ENCODE results near the gene ASCC3. TPM values are rescaled to one million over a fixed set of nuclear protein-coding genes. Genes with fewer than 3 reads are reported as not detected.

Gene ASCC3
- total RNA-seq, 6 experiments from 2014 or later = 96.1 to 101 (median 97.8) TPM

- peaks cover 50% of the 10 kb centered on the region for H3K4me1 Mint-ChIP-seq (ENCODE audit: low read depth)
- no peak overlapping the region for H3K27ac Mint-ChIP-seq
- H3K36me3 Mint-ChIP-seq (ENCODE audit: low read depth) = no peaks in the 10 kb centered on the region
- no peak for TF ChIP-seq CTCF (IDR thresholded peaks at IDR 0.05)
- no peaks in the 10 kb centered on the region for H3K9me3 Mint-ChIP-seq
- H3K4me3 Mint-ChIP-seq = no peak overlapping the region
- H3K27me3 Mint-ChIP-seq (ENCODE audit: insufficient read depth) = peaks cover 4% of the 10 kb centered on the region; the same call in 1 of the 2 replicates
- DNase-seq = no peak
Measured at GRCh38 chr6:100469101-100469859, 411.8 kb downstream of the ASCC3 start.

GRCh38 chr6:100468016-100468622 is 413.0 kb downstream of the ASCC3 start:
- Mint-ChIP-seq H3K9me3 (no peaks in the 10 kb centered on the region), H3K4me3 (no peak overlapping the region), H3K27me3 (ENCODE audit: insufficient read depth) (0 out of 2 replicates have a peak, but pooled peaks cover 2% of the 10 kb centered on the region), H3K36me3 (ENCODE audit: low read depth) (peaks cover 9% of the 10 kb centered on the region), H3K27ac (no peak overlapping the region), H3K4me1 (ENCODE audit: low read depth) (peaks cover 41% of the 10 kb centered on the region)
- TF ChIP-seq CTCF (IDR thresholded peaks at IDR 0.05) = no peak
- no peak for DNase-seq

GRCh38 chr6:100467129-100468015 is 413.8 kb downstream of the ASCC3 start:
- no peaks in the 10 kb centered on the region for H3K9me3 Mint-ChIP-seq
- no peak overlapping the region for H3K27ac Mint-ChIP-seq
- peaks cover 17% of the 10 kb centered on the region for H3K36me3 Mint-ChIP-seq (ENCODE audit: low read depth)
- 0 out of 2 replicates have a peak, but pooled peaks cover 2% of the 10 kb centered on the region for H3K27me3 Mint-ChIP-seq (ENCODE audit: insufficient read depth)
- H3K4me3 Mint-ChIP-seq = no peak overlapping the region
- TF ChIP-seq CTCF (IDR thresholded peaks at IDR 0.05) = no peak
- peaks cover 34% of the 10 kb centered on the region for H3K4me1 Mint-ChIP-seq (ENCODE audit: low read depth)
- no peak for DNase-seq

DNA sequence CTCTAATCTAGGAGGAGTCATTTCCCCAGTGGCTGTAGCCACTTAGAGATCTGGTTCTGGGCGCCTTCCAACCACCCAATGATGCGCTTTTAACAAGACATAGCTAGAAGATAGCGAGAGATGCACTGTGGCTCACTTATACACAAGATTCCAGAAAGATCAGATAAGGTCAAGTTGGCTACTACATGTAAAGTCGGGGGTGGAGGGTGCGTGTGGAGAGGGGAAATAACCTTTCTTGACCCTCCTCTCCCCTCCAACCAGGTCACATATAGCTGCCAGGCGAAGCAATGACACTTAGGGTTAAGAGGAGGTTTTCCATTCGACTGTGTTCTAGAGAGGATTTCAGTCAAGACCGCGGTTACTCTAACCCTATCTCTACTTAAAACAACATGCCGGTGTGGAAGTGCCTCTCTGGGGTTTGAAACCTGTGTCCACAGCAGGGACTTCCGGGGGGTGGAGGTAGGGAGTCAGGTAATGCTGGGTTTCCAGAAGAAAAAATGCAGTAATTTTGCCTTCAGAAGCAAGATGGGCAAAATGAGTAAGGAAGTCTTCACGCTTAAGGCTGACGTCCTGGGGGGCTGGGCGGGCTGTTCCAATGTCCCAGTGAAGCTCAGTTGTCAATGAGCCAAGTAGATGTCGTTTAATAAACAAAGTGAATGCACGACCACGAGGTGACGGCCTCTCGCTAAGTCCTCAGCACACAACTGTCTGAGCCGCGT is 414.6 kb downstream of the ASCC3 start:
- DNase-seq = no peak
- Mint-ChIP-seq H3K36me3 (ENCODE audit: low read depth) (peaks cover 25% of the 10 kb centered on the region), H3K4me1 (ENCODE audit: low read depth) (peaks cover 26% of the 10 kb centered on the region), H3K27ac (peak overlapping the region; percentile 93), H3K9me3 (no peaks in the 10 kb centered on the region), H3K4me3 (peak overlapping the region; percentile 96), H3K27me3 (ENCODE audit: insufficient read depth) (0 out of 2 replicates have a peak, but pooled peaks cover 2% of the 10 kb centered on the region)
- TF ChIP-seq CTCF (IDR thresholded peaks at IDR 0.05) = no peak
